ENCODE measurements around the gene PICK1. TPM values are rescaled to one million over a fixed set of nuclear protein-coding genes. Genes with fewer than 3 reads are reported as not detected.

Gene PICK1
- total and polyA plus RNA-seq, 2 of the 8 experiments (the other 6 are each of a cell fraction or from before 2014, with no cell fraction given): 20.4 to 22.9 TPM

DNA sequence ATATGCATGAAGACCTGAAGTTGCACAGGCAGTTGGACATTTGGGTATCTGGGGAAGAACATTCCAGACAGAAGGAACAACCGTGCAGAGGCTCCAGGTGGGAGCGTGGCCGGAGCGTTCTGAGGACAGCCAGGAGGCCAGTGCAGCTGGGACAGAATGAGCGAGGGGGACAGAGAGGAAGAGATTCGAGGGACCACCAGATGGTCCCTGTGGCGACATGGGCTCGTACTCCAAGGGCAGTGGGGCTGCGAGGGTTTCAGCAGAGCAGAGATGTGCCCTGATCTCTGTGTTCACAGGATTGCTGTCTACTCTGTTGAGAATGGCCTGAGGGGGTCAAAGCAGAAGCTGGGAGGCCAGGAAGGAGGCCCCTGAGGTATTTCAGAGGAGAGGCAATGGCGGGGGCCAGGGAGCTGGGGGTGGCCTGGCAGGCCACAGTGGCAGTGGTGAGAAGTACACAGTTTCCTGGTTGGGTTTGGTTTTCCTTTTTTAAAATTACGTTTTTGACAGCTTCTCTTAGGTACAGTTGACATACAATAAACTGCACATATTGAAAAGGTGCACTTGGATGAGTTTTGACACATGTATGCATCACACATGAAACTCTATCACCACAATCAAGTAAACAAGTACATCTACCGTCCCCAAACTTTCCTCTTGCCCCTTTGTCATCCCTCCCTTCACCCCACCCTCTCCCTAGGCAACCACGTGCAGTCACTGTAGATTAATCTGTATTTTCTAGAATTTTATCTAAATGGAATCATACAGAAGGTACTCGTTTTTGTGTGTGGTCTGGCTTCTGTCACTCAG is 48.0 kb upstream of the PICK1 start:
- Histone ChIP-seq H3K36me3 (ENCODE audit: control insufficient read depth in 2 of 4, insufficient read depth in 4 of 4, low read length in 3 of 4) (no peaks in the 10 kb centered on the region), H3K23me2 (ENCODE audit: low read depth, low read length) (no peaks in the 10 kb centered on the region), H3K4ac (replicated peaks; ENCODE audit: insufficient read length, low read depth, low read length) (no peak overlapping the region), H2BK12ac (ENCODE audit: low read depth, low read length) (no peak overlapping the region), H3K4me3 (ENCODE audit: extremely low read depth in 1 of 4, insufficient read depth in 2 of 4, low read depth in 3 of 4, low read length in 4 of 4) (no peak overlapping the region), H3K4me1 (replicated peaks in 1 of 4; ENCODE audit: control insufficient read depth in 3 of 4, insufficient read depth in 4 of 4, low read length in 3 of 4) (no peaks in the 10 kb centered on the region), H3K27me3 (replicated peaks in 1 of 4; ENCODE audit: control insufficient read depth in 3 of 4, extremely low read depth in 1 of 4, insufficient read depth in 3 of 4, low read length in 3 of 4) (no peaks in the 10 kb centered on the region), H2BK5ac (ENCODE audit: low read depth, low read length) (no peak overlapping the region), H3K27ac (ENCODE audit: low read depth, low read length) (no peak overlapping the region), H3K4me2 (ENCODE audit: insufficient read depth in 1 of 2, low read depth in 2 of 2, low read length in 2 of 2) (no peak overlapping the region), H3K14ac (ENCODE audit: insufficient read length) (no peak overlapping the region), H2BK120ac (replicated peaks; ENCODE audit: low read depth, low read length) (no peak overlapping the region), H4K5ac (ENCODE audit: insufficient read length, low read depth, low read length) (no peak overlapping the region), H3K9me3 (ENCODE audit: insufficient read depth in 2 of 2, low read depth in 1 of 2, low read length in 1 of 2) (no peaks in the 10 kb centered on the region), H3K79me1 (ENCODE audit: low read depth, low read length) (no peaks in the 10 kb centered on the region), H2BK15ac (ENCODE audit: low read length) (no peak overlapping the region), H4K20me1 (replicated peaks in 1 of 2; ENCODE audit: control insufficient read depth in 1 of 2, insufficient read depth in 2 of 2, low read length in 2 of 2) (no peaks in the 10 kb centered on the region), H4K91ac (replicated peaks; ENCODE audit: insufficient read length, low read length) (no peak overlapping the region), H2AFZ (ENCODE audit: low read length) (no peak overlapping the region), H3K23ac (ENCODE audit: insufficient read length) (no peak overlapping the region), H3K9ac (replicated peaks in 1 of 4; ENCODE audit: extremely low read depth in 1 of 4, low read depth in 3 of 4, low read length in 3 of 4) (no peak overlapping the region), H2BK20ac (ENCODE audit: low read length) (no peak overlapping the region), H3K18ac (ENCODE audit: extremely low read depth, low read length) (no peak overlapping the region), H2AK5ac (ENCODE audit: low read depth, low read length) (no peak overlapping the region), H3K56ac (replicated peaks; ENCODE audit: insufficient read length, low read depth, low read length) (no peak overlapping the region), H4K8ac (ENCODE audit: extremely low read depth, insufficient read depth, low read length) (no peak overlapping the region), H3K79me2 (ENCODE audit: control insufficient read depth in 1 of 2, insufficient read depth in 2 of 2, low read length in 2 of 2) (no peaks in the 10 kb centered on the region)
- CTCF ChIA-PET (ENCODE audit: partially characterized antibody): interaction anchor here (0.8 to 1.6 kb wide), 3 partner anchors 28 to 122 kb away, joined by 3 to 4 read pairs (median 3); no protein-coding TSS in a partner anchor
- TF ChIP-seq SAP30 (IDR thresholded peaks at IDR 0.05; ENCODE audit: insufficient read depth, insufficient replicate concordance, low read length) (no peak), MAX (IDR thresholded peaks at IDR 0.05) (no peak)
- DNase-seq (ENCODE audit: low read depth in 1 of 2, low spot score in 2 of 2) (no peak), FAIRE-seq (no peak)
- POLR2A ChIA-PET (ENCODE audit: partially characterized antibody): no interaction called here
- WGBS, 2 experiments (ENCODE audit: extremely low coverage in 1 of 2, insufficient coverage in 1 of 2, insufficient read length in 1 of 2, insufficient replicate concordance in 2 of 2, low coverage in 1 of 2, low lambda C conversion rate in 2 of 2, missing lambda C conversion rate in 1 of 2): 87% methylated on average over 14 of the region's 14 CpGs; no CpG with 5 or more reads in 1 of the 2 experiments
